Measurements from ENCODE around the gene KDM5A.

The KDM5A gene

GRCh38 chr12:272942-273341, 116.2 kb downstream of the KDM5A start:
- no peak for DNase-seq (ENCODE audit: low spot score)

- no peak for DNase-seq (ENCODE audit: low spot score)
Measured at GRCh38 chr12:271161-271560, 118.0 kb downstream of the KDM5A start.

GRCh38 chr12:269191-269590, 119.9 kb downstream of the KDM5A start:
- no peak for DNase-seq (ENCODE audit: low spot score)

GRCh38 chr12:268483-268840, 120.7 kb downstream of the KDM5A start:
- DNase-seq (ENCODE audit: low spot score): no peak

- no peak for DNase-seq (ENCODE audit: low spot score)
Measured at GRCh38 chr12:267581-268482, 121.3 kb downstream of the KDM5A start.

- DNase-seq (ENCODE audit: low spot score): no peak
Measured at GRCh38 chr12:265096-265495, 124.0 kb downstream of the KDM5A start.

- DNase-seq (ENCODE audit: low spot score): no peak
Measured at GRCh38 chr12:264269-264668, 124.9 kb downstream of the KDM5A start.

GRCh38 chr12:263574-263973, 125.5 kb downstream of the KDM5A start:
- peak; percentile 50 for DNase-seq (ENCODE audit: low spot score)

- no peak for DNase-seq (ENCODE audit: low spot score)
Measured at GRCh38 chr12:262817-263216, 126.3 kb downstream of the KDM5A start, which contains the start of gene SLC6A13. Gene SLC6A13 (minus strand): TSS chr12:262836. CDS start chr12:260052, 2,784 bp downstream.

GRCh38 chr12:262113-262512, 127.0 kb downstream of the KDM5A start:
- DNase-seq (ENCODE audit: low spot score): no peak

GRCh38 chr12:257521-258321, 131.4 kb downstream of the KDM5A start:
- DNase-seq (ENCODE audit: low spot score): no peak

- no peak for DNase-seq (ENCODE audit: low spot score)
Measured at GRCh38 chr12:256958-257357, 132.2 kb downstream of the KDM5A start.

- DNase-seq (ENCODE audit: low spot score): no peak
Measured at GRCh38 chr12:256225-256624, 132.9 kb downstream of the KDM5A start.

- no peak for DNase-seq (ENCODE audit: low spot score)
Measured at GRCh38 chr12:254912-255311, 134.2 kb downstream of the KDM5A start.

- DNase-seq (ENCODE audit: low spot score): no peak
Measured at GRCh38 chr12:254039-254438, 135.1 kb downstream of the KDM5A start.

- DNase-seq (ENCODE audit: low spot score): peak; percentile 9
Measured at GRCh38 chr12:253116-253831, 135.8 kb downstream of the KDM5A start.

- DNase-seq (ENCODE audit: low spot score): no peak
Measured at GRCh38 chr12:252636-253035, 136.5 kb downstream of the KDM5A start.

- DNase-seq (ENCODE audit: low spot score): no peak
Measured at GRCh38 chr12:247271-247670, 141.8 kb downstream of the KDM5A start.

- DNase-seq (ENCODE audit: low spot score): no peak
Measured at GRCh38 chr12:243381-243780, 145.7 kb downstream of the KDM5A start.

- no peak for DNase-seq (ENCODE audit: low spot score)
Measured at GRCh38 chr12:242496-242895, 146.6 kb downstream of the KDM5A start.

GRCh38 chr12:241266-241665, 147.9 kb downstream of the KDM5A start:
- DNase-seq (ENCODE audit: low spot score): no peak

- DNase-seq (ENCODE audit: low spot score): no peak
Measured at GRCh38 chr12:240566-240965, 148.6 kb downstream of the KDM5A start.
